ENCODE data around the gene LRRC47. TPM values are rescaled to one million over a fixed set of nuclear protein-coding genes. Genes with fewer than 3 reads are reported as not detected.

Gene LRRC47
- polyA plus RNA-seq, 1 experiment, result 37.1 TPM

DNA sequence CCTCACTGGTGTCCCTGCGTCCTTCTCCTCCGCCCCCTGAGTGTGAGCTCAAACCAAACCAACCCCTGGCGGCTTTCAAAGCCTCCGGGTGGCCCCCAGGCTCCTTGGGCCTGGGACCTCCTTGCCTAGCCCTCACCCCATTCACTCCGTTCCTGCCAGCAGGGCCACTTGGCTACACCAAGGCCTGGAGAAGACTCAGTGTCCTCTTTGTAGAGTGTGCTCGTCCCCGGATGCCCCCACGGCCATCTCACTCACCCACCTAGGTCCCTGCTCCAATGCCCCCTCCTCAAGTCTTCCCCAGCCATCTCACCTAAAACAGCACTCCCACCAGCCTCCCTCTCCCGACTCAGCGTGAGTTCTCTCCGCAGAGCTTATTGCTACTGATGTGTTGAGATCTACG lies 51.2 kb downstream of the LRRC47 start:
- H3K4me3 ChIP-seq (ENCODE audit: low read depth, low read length), result no peak overlapping the region
- no peak for DNase-seq (ENCODE audit: low read depth, low spot score)
- H3K27ac ChIP-seq (ENCODE audit: low read depth, low read length), result no peak overlapping the region
- peaks cover 22% of the 10 kb centered on the region for H3K27me3 ChIP-seq (ENCODE audit: control insufficient read depth, insufficient read depth, low read length)
- ChIA-PET CTCF (no interaction called here), POLR2A (no interaction called here)
- TF ChIP-seq, protein P1, sequence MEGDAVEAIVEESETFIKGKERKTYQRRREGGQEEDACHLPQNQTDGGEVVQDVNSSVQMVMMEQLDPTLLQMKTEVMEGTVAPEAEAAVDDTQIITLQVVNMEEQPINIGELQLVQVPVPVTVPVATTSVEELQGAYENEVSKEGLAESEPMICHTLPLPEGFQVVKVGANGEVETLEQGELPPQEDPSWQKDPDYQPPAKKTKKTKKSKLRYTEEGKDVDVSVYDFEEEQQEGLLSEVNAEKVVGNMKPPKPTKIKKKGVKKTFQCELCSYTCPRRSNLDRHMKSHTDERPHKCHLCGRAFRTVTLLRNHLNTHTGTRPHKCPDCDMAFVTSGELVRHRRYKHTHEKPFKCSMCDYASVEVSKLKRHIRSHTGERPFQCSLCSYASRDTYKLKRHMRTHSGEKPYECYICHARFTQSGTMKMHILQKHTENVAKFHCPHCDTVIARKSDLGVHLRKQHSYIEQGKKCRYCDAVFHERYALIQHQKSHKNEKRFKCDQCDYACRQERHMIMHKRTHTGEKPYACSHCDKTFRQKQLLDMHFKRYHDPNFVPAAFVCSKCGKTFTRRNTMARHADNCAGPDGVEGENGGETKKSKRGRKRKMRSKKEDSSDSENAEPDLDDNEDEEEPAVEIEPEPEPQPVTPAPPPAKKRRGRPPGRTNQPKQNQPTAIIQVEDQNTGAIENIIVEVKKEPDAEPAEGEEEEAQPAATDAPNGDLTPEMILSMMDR (IDR thresholded peaks at IDR 0.05; ENCODE audit: low read depth, low read length), result no peak
- H3K9me3 ChIP-seq (ENCODE audit: control insufficient read depth, insufficient read depth, low read length), result no peaks in the 10 kb centered on the region; the same call in 1 of the 2 replicates

DNA sequence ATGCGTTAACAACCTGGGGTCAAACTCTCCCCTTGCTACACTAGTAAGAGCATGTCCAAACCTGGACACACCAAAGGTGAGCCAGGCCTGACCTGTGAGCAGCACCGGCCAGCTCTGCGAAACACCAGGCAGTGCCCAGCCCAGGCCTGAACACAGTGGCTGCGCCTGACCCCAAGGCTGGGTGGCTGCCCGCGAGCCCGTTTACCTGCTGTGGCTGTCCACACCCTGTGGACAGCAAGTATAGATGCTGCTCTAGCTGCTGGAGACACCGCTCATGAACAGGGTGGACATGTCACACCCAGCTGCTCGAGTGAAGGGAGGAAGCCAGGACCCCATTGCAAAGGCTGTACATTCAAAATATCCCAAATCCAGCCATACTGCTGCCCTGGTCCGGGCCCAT lies 51.7 kb downstream of the LRRC47 start:
- TF ChIP-seq, protein P1 (IDR thresholded peaks at IDR 0.05; ENCODE audit: low read depth, low read length), result no peak
- peaks cover 22% of the 10 kb centered on the region for H3K27me3 ChIP-seq (ENCODE audit: control insufficient read depth, insufficient read depth, low read length)
- H3K9me3 ChIP-seq (ENCODE audit: control insufficient read depth, insufficient read depth, low read length), result no peaks in the 10 kb centered on the region; the same call in 1 of the 2 replicates
- no peak for DNase-seq (ENCODE audit: low read depth, low spot score)
- no peak overlapping the region for H3K27ac ChIP-seq (ENCODE audit: low read depth, low read length)
- H3K4me3 ChIP-seq (ENCODE audit: low read depth, low read length), result no peak overlapping the region
- POLR2A ChIA-PET, result no interaction called here
- CTCF ChIA-PET, result no interaction called here

DNA sequence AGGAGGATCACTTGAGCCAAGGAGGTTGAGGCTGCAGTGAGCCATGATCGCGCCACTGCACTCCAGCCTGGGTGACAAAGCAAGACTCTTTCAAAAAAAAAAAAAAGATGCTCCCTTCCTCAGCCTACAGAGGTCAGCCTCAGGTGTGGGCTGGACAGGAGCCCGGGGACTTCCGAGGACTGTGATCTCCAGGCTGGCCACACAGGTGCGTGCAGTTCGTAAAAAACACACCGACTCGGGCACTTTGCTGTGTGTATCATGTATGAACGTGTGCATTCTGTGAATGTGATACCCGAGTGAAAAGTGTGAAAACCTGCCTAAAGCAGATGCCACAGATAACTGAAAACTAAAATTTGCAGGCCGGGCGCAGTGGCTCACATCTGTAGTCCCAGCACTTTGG lies 52.5 kb downstream of the LRRC47 start:
- H3K9me3 ChIP-seq (ENCODE audit: control insufficient read depth, insufficient read depth, low read length), result no peaks in the 10 kb centered on the region; the same call in 1 of the 2 replicates
- POLR2A ChIA-PET, result no interaction called here
- H3K27me3 ChIP-seq (ENCODE audit: control insufficient read depth, insufficient read depth, low read length), result peaks cover 17% of the 10 kb centered on the region
- no peak overlapping the region for H3K4me3 ChIP-seq (ENCODE audit: low read depth, low read length)
- CTCF ChIA-PET, result no interaction called here
- no peak overlapping the region for H3K27ac ChIP-seq (ENCODE audit: low read depth, low read length)
- TF ChIP-seq, protein P1 (IDR thresholded peaks at IDR 0.05; ENCODE audit: low read depth, low read length), result no peak
- no peak for DNase-seq (ENCODE audit: low read depth, low spot score)

DNA sequence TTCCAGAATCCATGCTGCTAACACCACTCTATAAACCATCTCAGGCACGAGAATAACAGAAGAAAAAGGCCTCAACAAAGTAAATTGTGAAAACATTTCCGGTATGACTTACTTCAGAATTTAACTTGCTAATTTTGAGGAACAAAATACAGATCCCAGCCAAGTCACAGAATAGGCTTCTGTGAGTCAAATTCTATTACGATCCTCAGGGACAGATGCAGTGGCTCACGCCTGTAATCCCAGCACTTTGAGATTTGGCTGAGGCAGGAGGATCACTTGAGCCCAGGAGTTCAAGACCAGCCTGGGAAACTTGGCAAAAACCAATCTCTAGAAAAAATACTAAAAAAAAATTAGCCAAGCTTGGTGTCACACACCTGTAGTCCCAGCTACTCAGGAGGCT lies 52.9 kb downstream of the LRRC47 start:
- Histone ChIP-seq H3K27ac (ENCODE audit: low read depth, low read length) (no peak overlapping the region), H3K27me3 (ENCODE audit: control insufficient read depth, insufficient read depth, low read length) (peaks cover 17% of the 10 kb centered on the region), H3K9me3 (ENCODE audit: control insufficient read depth, insufficient read depth, low read length) (no peaks in the 10 kb centered on the region; the same call in 1 of the 2 replicates), H3K4me3 (ENCODE audit: low read depth, low read length) (no peak overlapping the region)
- TF ChIP-seq, protein P1 (IDR thresholded peaks at IDR 0.05; ENCODE audit: low read depth, low read length), result no peak
- ChIA-PET POLR2A (no interaction called here), CTCF (no interaction called here)
- DNase-seq (ENCODE audit: low read depth, low spot score), result no peak

DNA sequence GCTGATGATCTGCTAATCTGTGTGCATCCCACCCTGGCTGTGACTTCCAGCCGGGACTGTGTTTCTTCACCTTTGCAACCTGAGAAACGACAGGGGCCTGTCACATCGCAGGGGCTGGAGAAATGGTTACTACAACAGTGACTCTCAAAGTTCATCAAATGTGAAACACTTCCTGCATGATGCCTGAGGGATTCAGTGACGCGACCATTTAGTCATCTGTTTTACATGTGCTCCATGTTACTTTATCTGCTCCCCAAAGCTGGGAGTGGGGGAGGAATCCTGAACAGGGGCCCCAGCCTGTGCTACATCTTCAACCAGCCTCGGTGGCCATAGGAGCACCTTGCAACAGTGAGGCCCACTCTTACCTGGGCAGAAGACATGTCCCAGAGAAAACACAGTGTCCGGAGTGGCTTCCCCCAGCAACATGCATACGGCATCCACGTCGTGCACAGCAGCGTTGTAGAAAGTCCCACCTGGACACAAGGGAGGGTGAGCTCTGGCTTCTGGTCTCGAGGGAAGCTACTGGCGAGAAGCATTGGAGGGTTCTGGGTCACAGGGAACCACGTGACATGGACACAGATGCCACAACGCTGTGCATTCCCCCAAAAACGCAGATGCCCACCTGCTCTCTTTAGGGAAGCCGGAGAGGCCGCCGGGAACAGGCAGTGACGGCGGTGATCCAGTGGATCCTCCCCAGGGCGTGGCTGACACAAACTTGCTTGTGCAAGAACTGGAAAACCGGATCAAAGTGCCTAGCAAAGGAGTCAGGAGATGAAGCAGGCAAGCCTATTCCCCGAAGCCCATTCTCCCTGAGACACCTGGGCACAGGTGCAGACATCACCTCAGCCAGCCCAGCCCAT lies 53.6 kb downstream of the LRRC47 start:
- Histone ChIP-seq H3K4me3 (ENCODE audit: low read depth, low read length) (no peak overlapping the region), H3K9me3 (ENCODE audit: control insufficient read depth, insufficient read depth, low read length) (no peaks in the 10 kb centered on the region; the same call in 1 of the 2 replicates), H3K27me3 (ENCODE audit: control insufficient read depth, insufficient read depth, low read length) (peaks cover 14% of the 10 kb centered on the region), H3K27ac (ENCODE audit: low read depth, low read length) (no peak overlapping the region)
- no peak for DNase-seq (ENCODE audit: low read depth, low spot score)
- TF ChIP-seq, protein P1 (IDR thresholded peaks at IDR 0.05; ENCODE audit: low read depth, low read length), result no peak
- CTCF ChIA-PET, result no interaction called here
- POLR2A ChIA-PET, result no interaction called here

All from AG04450 (cell line).